Measurements from ENCODE around the gene POU3F4. TPM values are rescaled to one million over a fixed set of nuclear protein-coding genes. Genes with fewer than 3 reads are reported as not detected.

Gene POU3F4
- not detected for total RNA-seq

GRCh38 chrX:83508006-83508405 is at the start of gene POU3F4:
TSS of gene POU3F4 (plus strand) at chrX:83508290. CDS start at chrX:83508325, 35 bp downstream.
- Mint-ChIP-seq H3K4me1 (ENCODE audit: low read depth) (no peaks in the 10 kb centered on the region), H3K9me3 (ENCODE audit: insufficient read depth) (no peaks in the 10 kb centered on the region), H3K27me3 (ENCODE audit: low read depth) (peaks cover 36% of the 10 kb centered on the region), H3K4me3 (no peak within 1 kb of the TSS), H3K36me3 (ENCODE audit: low read depth) (peaks cover 5% of the 10 kb centered on the region), H3K27ac (no peak within 1 kb of the TSS)
- ATAC-seq (no peak), DNase-seq (no peak)
- POLR2A ChIA-PET = no interaction called here
- CTCF ChIA-PET = no interaction called here

DNA sequence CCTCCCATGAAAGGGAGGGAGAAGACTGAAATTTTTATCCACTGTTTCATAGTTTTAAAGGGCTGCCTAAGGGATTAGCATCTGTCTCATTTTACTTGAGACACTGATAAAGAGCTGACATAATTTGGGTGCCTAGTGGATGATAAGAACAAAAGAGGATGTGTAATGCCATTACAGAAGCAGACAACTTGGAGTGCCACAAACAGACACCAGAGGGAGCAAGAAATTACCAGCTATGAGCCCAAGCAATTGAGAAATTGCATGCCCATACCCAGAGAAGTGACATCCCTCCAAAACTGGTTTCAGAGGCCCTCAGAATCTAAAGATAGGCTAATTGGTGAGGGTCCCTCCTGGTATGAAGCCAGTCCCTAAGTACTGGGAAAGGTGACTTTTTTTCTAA is 38.5 kb upstream of the POU3F4 start:
- ATAC-seq (no peak), DNase-seq (peak; percentile 19)
- no peaks in the 10 kb centered on the region for H3K4me1 Mint-ChIP-seq (ENCODE audit: low read depth)
- CTCF ChIA-PET = interaction anchor here (1.1 to 1.7 kb wide), 3 partner anchors 12 to 169 kb away, joined by 4 to 7 read pairs (median 4); no protein-coding TSS in a partner anchor
- no peaks in the 10 kb centered on the region for H3K9me3 Mint-ChIP-seq (ENCODE audit: insufficient read depth)
- no peak overlapping the region for H3K4me3 Mint-ChIP-seq
- H3K27me3 Mint-ChIP-seq (ENCODE audit: low read depth) = no peaks in the 10 kb centered on the region
- no peaks in the 10 kb centered on the region for H3K36me3 Mint-ChIP-seq (ENCODE audit: low read depth)
- POLR2A ChIA-PET = no interaction called here
- H3K27ac Mint-ChIP-seq = no peak overlapping the region

DNA sequence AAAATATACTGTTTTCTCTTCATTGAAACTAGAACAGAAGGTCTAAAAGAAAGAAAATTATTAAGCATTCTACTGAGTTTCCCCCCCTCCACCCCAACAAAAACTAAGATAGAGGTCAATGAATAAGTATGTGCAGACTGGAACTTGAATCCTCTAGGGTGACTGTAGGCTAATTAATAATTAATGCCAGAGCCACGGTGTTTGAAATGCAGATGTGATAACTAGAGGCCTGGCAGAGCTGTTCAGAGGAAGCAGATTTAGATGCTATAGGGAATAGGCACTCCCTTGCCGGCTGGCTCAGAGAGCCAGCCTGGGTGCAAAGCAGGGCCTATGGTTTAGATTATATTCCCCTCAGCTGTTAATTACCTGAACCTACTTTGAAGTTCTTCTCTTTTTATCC is 12.2 kb upstream of the POU3F4 start:
- no peaks in the 10 kb centered on the region for H3K9me3 Mint-ChIP-seq (ENCODE audit: insufficient read depth)
- ChIA-PET POLR2A (no interaction called here), CTCF (no interaction called here)
- ATAC-seq (no peak), DNase-seq (no peak)
- no peaks in the 10 kb centered on the region for H3K4me1 Mint-ChIP-seq (ENCODE audit: low read depth)
- H3K4me3 Mint-ChIP-seq = no peak overlapping the region
- no peaks in the 10 kb centered on the region for H3K36me3 Mint-ChIP-seq (ENCODE audit: low read depth)
- H3K27ac Mint-ChIP-seq = no peak overlapping the region
- H3K27me3 Mint-ChIP-seq (ENCODE audit: low read depth) = peaks cover 2% of the 10 kb centered on the region

DNA sequence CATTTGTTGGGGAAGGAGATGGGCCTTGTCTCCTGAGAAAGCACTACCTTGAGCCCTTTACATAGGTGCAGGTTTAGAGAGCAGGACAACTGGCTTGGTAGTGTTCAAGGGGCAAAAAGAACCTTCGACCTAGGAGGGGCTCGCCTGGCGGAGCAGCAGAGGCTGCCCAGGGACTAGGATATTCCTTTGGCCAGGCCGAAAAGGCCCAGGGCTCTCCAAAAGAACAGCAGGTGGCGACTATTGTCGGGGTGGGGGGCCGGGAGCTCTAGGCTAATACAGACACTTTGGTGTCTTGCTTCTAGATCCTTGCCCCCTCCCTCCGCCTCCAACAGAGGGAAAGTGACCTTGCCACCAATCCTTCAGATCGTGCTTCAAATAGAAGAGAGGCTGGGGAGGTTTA is 7.1 kb upstream of the POU3F4 start:
- ChIA-PET POLR2A (no interaction called here), CTCF (no interaction called here)
- no peak overlapping the region for H3K27ac Mint-ChIP-seq
- H3K9me3 Mint-ChIP-seq (ENCODE audit: insufficient read depth) = no peaks in the 10 kb centered on the region
- no peaks in the 10 kb centered on the region for H3K4me1 Mint-ChIP-seq (ENCODE audit: low read depth)
- ATAC-seq (no peak), DNase-seq (no peak)
- H3K36me3 Mint-ChIP-seq (ENCODE audit: low read depth) = no peaks in the 10 kb centered on the region
- H3K27me3 Mint-ChIP-seq (ENCODE audit: low read depth) = peaks cover 16% of the 10 kb centered on the region
- no peak overlapping the region for H3K4me3 Mint-ChIP-seq

DNA sequence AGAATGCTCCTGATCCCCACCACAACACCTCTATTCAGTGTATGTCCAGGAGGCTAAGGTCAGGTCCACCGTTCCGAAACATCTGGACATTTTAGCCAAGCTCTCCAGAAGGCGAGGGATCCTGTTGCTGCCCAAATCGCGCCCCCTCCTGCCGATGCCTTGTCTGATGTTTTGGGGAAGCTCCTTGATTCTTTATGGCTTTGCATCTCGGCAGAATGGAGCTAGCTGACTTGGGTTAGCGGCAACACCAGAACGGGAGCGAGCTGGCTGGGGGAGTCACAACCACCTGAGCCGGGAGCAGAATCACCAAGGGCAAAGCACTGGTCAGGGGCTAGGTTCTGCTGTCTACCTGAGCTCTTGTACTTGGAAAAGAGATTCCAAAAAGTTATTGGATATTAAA is 6.6 kb upstream of the POU3F4 start:
- Mint-ChIP-seq H3K4me1 (ENCODE audit: low read depth) (no peaks in the 10 kb centered on the region), H3K4me3 (no peak overlapping the region), H3K27me3 (ENCODE audit: low read depth) (peaks cover 16% of the 10 kb centered on the region), H3K9me3 (ENCODE audit: insufficient read depth) (no peaks in the 10 kb centered on the region), H3K27ac (no peak overlapping the region), H3K36me3 (ENCODE audit: low read depth) (no peaks in the 10 kb centered on the region)
- DNase-seq = no peak
- ATAC-seq = no peak
- CTCF ChIA-PET = no interaction called here
- POLR2A ChIA-PET = no interaction called here

- peaks cover 5% of the 10 kb centered on the region for H3K36me3 Mint-ChIP-seq (ENCODE audit: low read depth)
- peaks cover 34% of the 10 kb centered on the region for H3K27me3 Mint-ChIP-seq (ENCODE audit: low read depth)
- no peak for DNase-seq
- POLR2A ChIA-PET = no interaction called here
- CTCF ChIA-PET = no interaction called here
- H3K27ac Mint-ChIP-seq = no peak overlapping the region
- no peaks in the 10 kb centered on the region for H3K9me3 Mint-ChIP-seq (ENCODE audit: insufficient read depth)
- no peak overlapping the region for H3K4me3 Mint-ChIP-seq
- no peak for ATAC-seq
- H3K4me1 Mint-ChIP-seq (ENCODE audit: low read depth) = no peaks in the 10 kb centered on the region
Measured at GRCh38 chrX:83504721-83505479, 3.2 kb upstream of the POU3F4 start.

- H3K36me3 Mint-ChIP-seq (ENCODE audit: low read depth) = peaks cover 5% of the 10 kb centered on the region
- H3K9me3 Mint-ChIP-seq (ENCODE audit: insufficient read depth) = no peaks in the 10 kb centered on the region
- DNase-seq = no peak
- H3K4me1 Mint-ChIP-seq (ENCODE audit: low read depth) = no peaks in the 10 kb centered on the region
- ChIA-PET CTCF (no interaction called here), POLR2A (no interaction called here)
- H3K27me3 Mint-ChIP-seq (ENCODE audit: low read depth) = peaks cover 36% of the 10 kb centered on the region
- ATAC-seq = no peak
- H3K27ac Mint-ChIP-seq = no peak overlapping the region
- no peak overlapping the region for H3K4me3 Mint-ChIP-seq
Measured at GRCh38 chrX:83508526-83509253, 600 bp downstream of the POU3F4 start.

DNA sequence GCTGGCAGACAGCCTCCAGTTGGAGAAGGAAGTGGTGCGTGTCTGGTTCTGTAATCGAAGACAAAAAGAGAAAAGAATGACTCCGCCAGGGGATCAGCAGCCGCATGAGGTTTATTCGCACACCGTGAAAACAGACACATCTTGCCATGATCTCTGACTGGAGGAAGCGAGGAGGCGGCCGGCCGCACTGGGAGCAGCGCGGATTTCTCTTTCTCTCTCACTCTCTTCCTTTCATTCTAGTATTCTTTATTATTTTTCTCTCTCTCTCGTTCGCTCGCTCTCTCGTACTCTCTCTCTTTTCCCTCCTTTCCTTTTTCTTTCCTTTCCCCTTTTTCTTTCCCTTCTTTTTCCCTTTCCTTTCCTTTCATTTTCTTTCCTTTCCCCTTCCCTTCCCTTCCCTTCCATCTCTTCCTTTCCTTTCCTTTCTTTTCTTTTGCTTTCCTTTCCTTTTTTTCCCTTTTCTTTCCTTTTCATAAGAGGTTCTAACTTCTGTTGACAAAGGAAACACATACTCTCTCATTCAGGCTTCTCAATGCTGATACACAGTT is 1.2 kb downstream of the POU3F4 start:
- CTCF ChIA-PET = no interaction called here
- peaks cover 33% of the 10 kb centered on the region for H3K27me3 Mint-ChIP-seq (ENCODE audit: low read depth)
- H3K4me1 Mint-ChIP-seq (ENCODE audit: low read depth) = no peaks in the 10 kb centered on the region
- H3K4me3 Mint-ChIP-seq = no peak overlapping the region
- no peaks in the 10 kb centered on the region for H3K9me3 Mint-ChIP-seq (ENCODE audit: insufficient read depth)
- peaks cover 5% of the 10 kb centered on the region for H3K36me3 Mint-ChIP-seq (ENCODE audit: low read depth)
- ATAC-seq (no peak), DNase-seq (no peak)
- POLR2A ChIA-PET = no interaction called here
- H3K27ac Mint-ChIP-seq = peak overlapping the region; percentile 15

DNA sequence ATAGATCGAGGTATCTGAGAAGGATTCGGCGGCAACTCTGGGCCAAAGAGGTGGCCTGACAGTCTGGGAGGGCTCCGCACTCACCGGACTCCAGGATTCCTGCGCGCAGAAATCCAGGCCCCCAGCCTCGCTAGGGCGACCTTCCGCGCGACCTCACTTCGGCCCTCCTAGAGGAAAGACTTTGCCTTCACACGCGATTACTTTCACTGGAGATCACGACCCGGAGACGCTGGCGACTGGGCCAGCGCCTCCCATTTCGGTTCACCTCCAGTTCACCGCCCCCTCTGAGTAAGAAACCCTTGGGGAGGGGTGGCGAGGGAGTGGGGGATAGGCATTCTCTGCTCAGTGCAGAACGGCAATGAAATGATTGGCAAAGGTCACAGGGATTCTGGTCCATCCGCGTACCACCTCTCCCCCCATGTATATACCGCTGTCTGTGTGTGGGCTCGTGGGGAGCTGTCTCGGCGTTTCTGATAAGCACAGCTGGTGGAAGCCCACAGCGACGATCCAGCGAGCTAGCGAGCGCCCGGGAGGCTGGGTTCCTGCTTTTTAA is 2.5 kb downstream of the POU3F4 start:
- ATAC-seq = no peak
- H3K4me1 Mint-ChIP-seq (ENCODE audit: low read depth) = no peaks in the 10 kb centered on the region
- no peak overlapping the region for H3K4me3 Mint-ChIP-seq
- POLR2A ChIA-PET = no interaction called here
- peaks cover 29% of the 10 kb centered on the region for H3K27me3 Mint-ChIP-seq (ENCODE audit: low read depth)
- no peak for DNase-seq
- no peak overlapping the region for H3K27ac Mint-ChIP-seq
- CTCF ChIA-PET = no interaction called here
- H3K9me3 Mint-ChIP-seq (ENCODE audit: insufficient read depth) = no peaks in the 10 kb centered on the region
- H3K36me3 Mint-ChIP-seq (ENCODE audit: low read depth) = peaks cover 5% of the 10 kb centered on the region

GRCh38 chrX:83511208-83511607 is 3.1 kb downstream of the POU3F4 start:
- Mint-ChIP-seq H3K4me3 (no peak overlapping the region), H3K36me3 (ENCODE audit: low read depth) (peaks cover 5% of the 10 kb centered on the region), H3K27ac (no peak overlapping the region), H3K9me3 (ENCODE audit: insufficient read depth) (no peaks in the 10 kb centered on the region), H3K4me1 (ENCODE audit: low read depth) (no peaks in the 10 kb centered on the region), H3K27me3 (ENCODE audit: low read depth) (peaks cover 29% of the 10 kb centered on the region)
- ChIA-PET POLR2A (no interaction called here), CTCF (no interaction called here)
- ATAC-seq (no peak), DNase-seq (no peak)

GRCh38 chrX:83512111-83512510 is 4.0 kb downstream of the POU3F4 start:
- Mint-ChIP-seq H3K27me3 (ENCODE audit: low read depth) (peaks cover 29% of the 10 kb centered on the region), H3K4me1 (ENCODE audit: low read depth) (no peaks in the 10 kb centered on the region), H3K36me3 (ENCODE audit: low read depth) (peaks cover 5% of the 10 kb centered on the region), H3K9me3 (ENCODE audit: insufficient read depth) (no peaks in the 10 kb centered on the region), H3K27ac (no peak overlapping the region), H3K4me3 (no peak overlapping the region)
- ChIA-PET POLR2A (no interaction called here), CTCF (no interaction called here)
- DNase-seq = no peak
- ATAC-seq = no peak

DNA sequence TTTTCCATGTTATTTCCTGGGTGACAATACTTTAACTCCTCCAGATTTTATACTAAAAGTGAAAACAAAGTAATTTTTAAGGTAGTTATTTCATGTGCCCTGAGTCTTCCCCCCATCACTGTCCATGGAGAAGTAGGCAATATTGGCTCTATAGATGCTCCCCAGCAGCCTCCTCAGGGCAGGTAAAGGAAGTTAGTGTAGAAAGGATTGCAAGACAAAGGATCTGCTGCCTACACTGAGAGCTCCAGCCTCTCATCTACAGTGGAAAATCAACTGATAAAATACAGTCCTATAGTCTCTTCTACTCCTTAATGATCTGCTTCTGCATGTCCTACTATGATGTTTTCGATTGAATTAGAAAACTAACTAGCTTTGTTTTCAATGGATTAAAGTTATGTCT is 8.5 kb downstream of the POU3F4 start:
- no peak for DNase-seq
- CTCF ChIA-PET = no interaction called here
- ATAC-seq = no peak
- no peaks in the 10 kb centered on the region for H3K36me3 Mint-ChIP-seq (ENCODE audit: low read depth)
- H3K9me3 Mint-ChIP-seq (ENCODE audit: insufficient read depth) = no peaks in the 10 kb centered on the region
- H3K27me3 Mint-ChIP-seq (ENCODE audit: low read depth) = peaks cover 7% of the 10 kb centered on the region
- no peaks in the 10 kb centered on the region for H3K4me1 Mint-ChIP-seq (ENCODE audit: low read depth)
- POLR2A ChIA-PET = no interaction called here
- H3K27ac Mint-ChIP-seq = no peak overlapping the region
- no peak overlapping the region for H3K4me3 Mint-ChIP-seq

Measured in activated CD8-positive, alpha-beta T cell treated with anti-CD3 and anti-CD28 coated beads, Interleukin-2, amount 10 ng/mL, durations not matched to agents 7 days and 5 days (primary cell).